GM23248 (cell line): ENCODE data around the gene PLEKHM2. TPM values are rescaled to one million over a fixed set of nuclear protein-coding genes. Genes with fewer than 3 reads are reported as not detected.

Experiments used
- DNase-seq: peaks from one replicate; pipeline ENCODE4 v3.0.0-alpha.2; 2015
- H2AFZ ChIP-seq: fragments of 200-600 bp; sonication (generic); 2 replicates; pipeline ENCODE4 v1.6.1; 2016; ENCODE audit warnings: antibody characterized with exemption
- H3F3A ChIP-seq: fragments of 200-600 bp; sonication (generic); 2 replicates; pipeline ENCODE4 v1.6.1; 2016; ENCODE audit warnings: mild to moderate bottlenecking, antibody characterized with exemption, mixed run types; ENCODE audit not compliant: insufficient read depth
- H3K27ac ChIP-seq: fragments of 200-600 bp; sonication (generic); 2 replicates; pipeline ENCODE4 v1.5.1; 2016; ENCODE audit warnings: mild to moderate bottlenecking
- H3K27me3 ChIP-seq: fragments of 200-600 bp; sonication (generic); replicated peaks from 2 replicates; pipeline ENCODE4 v1.6.1; 2016; ENCODE audit warnings: mild to moderate bottlenecking; ENCODE audit not compliant: insufficient read depth
- H3K36me3 ChIP-seq: fragments of 200-600 bp; sonication (generic); 2 replicates; pipeline ENCODE4 v1.6.1; 2016; ENCODE audit warnings: low read depth, mild to moderate bottlenecking
- H3K4me1 ChIP-seq: fragments of 200-600 bp; sonication (generic); 2 replicates; pipeline ENCODE4 v1.6.1; 2016; ENCODE audit warnings: mild to moderate bottlenecking; ENCODE audit not compliant: insufficient read depth
- H3K4me2 ChIP-seq: fragments of 200-600 bp; sonication (generic); one replicate; pipeline ENCODE4 v1.6.1; 2016; ENCODE audit warnings: mild to moderate bottlenecking; ENCODE audit not compliant: unreplicated experiment
- H3K4me3 ChIP-seq: fragments of 200-600 bp; sonication (generic); 2 replicates; pipeline ENCODE4 v1.5.1; 2016; ENCODE audit warnings: mild to moderate bottlenecking
- H3K79me2 ChIP-seq: fragments of 200-600 bp; sonication (generic); 2 replicates; pipeline ENCODE4 v1.6.1; 2016; ENCODE audit warnings: mild to moderate bottlenecking; ENCODE audit not compliant: insufficient read depth
- H3K9ac ChIP-seq: fragments of 200-600 bp; sonication (generic); 2 replicates; pipeline ENCODE4 v1.6.1; 2016; ENCODE audit warnings: mild to moderate bottlenecking
- H3K9me2 ChIP-seq: fragments of 200-600 bp; sonication (generic); 2 replicates; pipeline ENCODE4 v1.6.1; 2016; ENCODE audit warnings: mixed run types, mild to moderate bottlenecking, moderate library complexity; ENCODE audit not compliant: insufficient read depth
- H3K9me3 ChIP-seq: fragments of 200-600 bp; sonication (generic); one replicate; pipeline ENCODE4 v1.6.1; 2017; ENCODE audit warnings: low read depth
- H4K20me1 ChIP-seq: fragments of 200-600 bp; sonication (generic); 2 replicates; pipeline ENCODE4 v1.6.0; 2016; ENCODE audit not compliant: insufficient read depth
- EZH2 ChIP-seq: fragments of 200-600 bp; sonication (generic); IDR thresholded peaks from 2 replicates; pipeline ENCODE4 v1.6.1; 2018; ENCODE audit warnings: antibody characterized with exemption, mild to moderate bottlenecking; ENCODE audit not compliant: insufficient read depth, poor library complexity, severe bottlenecking
- EZH2phosphoT487 ChIP-seq: fragments of 200-600 bp; sonication (generic); IDR thresholded peaks from 2 replicates; pipeline ENCODE4 v1.6.1; 2018; ENCODE audit warnings: antibody characterized with exemption, moderate library complexity, mild to moderate bottlenecking, low read depth; ENCODE audit not compliant: insufficient read depth
- WGBS, 2 experiments: methylation state at CpG; one replicate each; pipeline ENCODE4 v1.1.6; 2015 to 2017; ENCODE audit warnings: low lambda C conversion rate in 2 of 2, low coverage in 1 of 2; ENCODE audit errors: missing lambda C conversion rate in 2 of 2; 5-methylcytosine and 5-hydroxymethylcytosine counted together
- in situ Hi-C: fragments of 300-500 bp; cut with MboI; formaldehyde crosslinking; loops from 2 replicates; pipeline ENCODE4 v1.15.0; 2020
- polyA plus RNA-seq: library from polyadenylated mRNA; unstranded; fragments of >200 nt; fragmentation: Nextera tagmentation; extraction: Ambion mirVana; gene quantifications from 2 replicates; pipeline ENCODE4 v1.2.1, GENCODE V29; 2016
- total RNA-seq: library from RNA; depleted of rRNA; stranded (reverse); fragments of >200 nt; shearing (Covaris generic); gene quantifications from 2 replicates; pipeline ENCODE4 v1.2.3, GENCODE V29; 2014

Gene PLEKHM2
- total and polyA plus RNA-seq, 2 experiments from 2014 or later = 14.9 to 52.9 TPM

GRCh38 chr1:15733726-15734226 is 49.7 kb downstream of the PLEKHM2 start:
- Histone ChIP-seq H3K79me2 (no peaks in the 10 kb centered on the region), H3K4me3 (no peak overlapping the region), H3K27ac (no peak overlapping the region), H3F3A (no peaks in the 10 kb centered on the region), H4K20me1 (no peaks in the 10 kb centered on the region), H3K9me3 (no peaks in the 10 kb centered on the region), H3K4me1 (no peaks in the 10 kb centered on the region), H2AFZ (no peak overlapping the region), H3K27me3 (no peaks in the 10 kb centered on the region), H3K9me2 (no peaks in the 10 kb centered on the region), H3K4me2 (no peak overlapping the region), H3K36me3 (no peaks in the 10 kb centered on the region; the same call in 1 of the 2 replicates), H3K9ac (no peak overlapping the region)
- WGBS, 2 experiments = 94 to 95% methylated on average over 26 to 27 of the region's 27 CpGs
- DNase-seq = no peak
- TF ChIP-seq EZH2phosphoT487 (no peak), EZH2 (no peak)
- in situ Hi-C loops = no loop called here

GRCh38 chr1:15734296-15734695 is 50.2 kb downstream of the PLEKHM2 start:
- in situ Hi-C loops = no loop called here
- DNase-seq = no peak
- Histone ChIP-seq H3K36me3 (no peaks in the 10 kb centered on the region; the same call in 1 of the 2 replicates), H3K9me3 (no peaks in the 10 kb centered on the region), H3F3A (no peaks in the 10 kb centered on the region), H3K79me2 (no peaks in the 10 kb centered on the region), H3K4me3 (no peak overlapping the region), H3K9ac (no peak overlapping the region), H4K20me1 (no peaks in the 10 kb centered on the region), H3K9me2 (no peaks in the 10 kb centered on the region), H3K4me1 (no peaks in the 10 kb centered on the region), H2AFZ (no peak overlapping the region), H3K4me2 (no peak overlapping the region), H3K27ac (no peak overlapping the region), H3K27me3 (no peaks in the 10 kb centered on the region)
- TF ChIP-seq EZH2 = no peak
- no peak for TF ChIP-seq EZH2phosphoT487
- WGBS, 2 experiments = 65 to 71% methylated on average over 13 of the region's 13 CpGs

- Histone ChIP-seq H2AFZ (no peak overlapping the region), H3K9me2 (no peaks in the 10 kb centered on the region), H3K27ac (no peak overlapping the region), H3K79me2 (no peaks in the 10 kb centered on the region), H3K9ac (no peak overlapping the region), H3K36me3 (no peaks in the 10 kb centered on the region), H3F3A (no peaks in the 10 kb centered on the region), H3K9me3 (no peaks in the 10 kb centered on the region), H3K4me3 (no peak overlapping the region), H3K27me3 (no peaks in the 10 kb centered on the region), H3K4me2 (no peak overlapping the region), H4K20me1 (no peaks in the 10 kb centered on the region), H3K4me1 (no peaks in the 10 kb centered on the region)
- TF ChIP-seq EZH2 = no peak
- TF ChIP-seq EZH2phosphoT487 = no peak
- DNase-seq = no peak
- 77 to 83% methylated on average over 17 of the region's 17 CpGs for whole genome bisulfite sequencing, 2 experiments
- in situ Hi-C loops = no loop called here
These were observed 50.8 kb downstream of the PLEKHM2 start for GRCh38 chr1:15734901-15735300.

GRCh38 chr1:15735304-15736037 is 51.4 kb downstream of the PLEKHM2 start:
- no peak for DNase-seq
- no peaks in the 10 kb centered on the region for H4K20me1 ChIP-seq
- 84 to 86% methylated on average over 12 of the region's 12 CpGs for WGBS, 2 experiments
- H3K4me2 ChIP-seq = no peak overlapping the region
- H3K36me3 ChIP-seq = no peaks in the 10 kb centered on the region
- no peaks in the 10 kb centered on the region for H3K27me3 ChIP-seq
- no peak overlapping the region for H3K9ac ChIP-seq
- H2AFZ ChIP-seq = no peak overlapping the region
- in situ Hi-C loops = no loop called here
- H3K4me1 ChIP-seq = no peaks in the 10 kb centered on the region
- H3K27ac ChIP-seq = no peak overlapping the region
- H3K9me3 ChIP-seq = no peaks in the 10 kb centered on the region
- no peaks in the 10 kb centered on the region for H3F3A ChIP-seq
- no peaks in the 10 kb centered on the region for H3K79me2 ChIP-seq
- TF ChIP-seq EZH2 = no peak
- no peak for TF ChIP-seq EZH2phosphoT487
- no peaks in the 10 kb centered on the region for H3K9me2 ChIP-seq
- H3K4me3 ChIP-seq = no peak overlapping the region
